Hypothalamus (tissue), 51 donors: Measurements from ENCODE around the gene HLA-B.

Experiments
- DNase-seq, 51 donors: peaks; one replicate each; lab custom pipeline; 2025; lab: John Stamatoyannopoulos, UW

HLA-B gene

GRCh38 chr6:31309641-31310040 lies 47.3 kb downstream of the HLA-B start:
- DNase-seq: no peak

GRCh38 chr6:31308845-31309175 lies 48.2 kb downstream of the HLA-B start:
- DNase-seq: no peak

- peak in 2 of 51 donors; percentile 1 to 3 for DNase-seq
Observed at GRCh38 chr6:31308050-31308844, 48.7 kb downstream of the HLA-B start.

GRCh38 chr6:31307669-31308049 lies 49.3 kb downstream of the HLA-B start:
- no peak for DNase-seq

- no peak for DNase-seq
Observed at GRCh38 chr6:31305703-31306219, 51.2 kb downstream of the HLA-B start.

- no peak for DNase-seq
Observed at GRCh38 chr6:31304683-31305082, 52.3 kb downstream of the HLA-B start.
